ELR (cell line): ENCODE results near the gene HOPX.
A peak's percentile ranks its signal among the peaks of the same experiment; 100 is the strongest.
"Not testable (repeated sequence)": the region's sequence is repeated elsewhere in the genome, so short reads cannot be mapped to it uniquely, and the experiment has no call there.

Experiments
- DNase-seq: peaks from one replicate; pipeline ENCODE4 v3.0.0-alpha.2; 2015; ENCODE audit warnings: low read depth

HOPX gene

GRCh38 chr4:56626963-56627362, 54.1 kb downstream of the HOPX start:
- DNase-seq: no peak

- DNase-seq: peak; percentile 28
These were observed 54.7 kb downstream of the HOPX start for GRCh38 chr4:56626420-56626819.

GRCh38 chr4:56622176-56622575, 58.9 kb downstream of the HOPX start:
- no peak for DNase-seq

- DNase-seq: no peak
These were observed 61.3 kb downstream of the HOPX start for GRCh38 chr4:56619816-56620215.

- DNase-seq: peak; percentile 37
These were observed 61.9 kb downstream of the HOPX start for GRCh38 chr4:56619160-56619559.

- no peak for DNase-seq
These were observed 62.4 kb downstream of the HOPX start for GRCh38 chr4:56618734-56619133.

GRCh38 chr4:56613101-56613862, 67.8 kb downstream of the HOPX start:
- peak; percentile 78 for DNase-seq

- no peak for DNase-seq
These were observed 68.8 kb downstream of the HOPX start for GRCh38 chr4:56612282-56612681.

- DNase-seq: no peak
These were observed 69.6 kb downstream of the HOPX start for GRCh38 chr4:56611501-56611900.

- not testable (repeated sequence) for DNase-seq
These were observed 70.9 kb downstream of the HOPX start for GRCh38 chr4:56610170-56610569.

- no peak for DNase-seq
These were observed 73.2 kb downstream of the HOPX start for GRCh38 chr4:56607926-56608325.

GRCh38 chr4:56606385-56606784, 74.7 kb downstream of the HOPX start:
- DNase-seq: no peak

- not testable (repeated sequence) for DNase-seq
These were observed 75.6 kb downstream of the HOPX start for GRCh38 chr4:56605464-56605863.

- DNase-seq: no peak
These were observed 77.8 kb downstream of the HOPX start for GRCh38 chr4:56603297-56603696.
